Measurements from ENCODE around the gene RFX4.

GRCh38 chr12:106687672-106688071 is 104.9 kb downstream of the RFX4 start:
- TF ChIP-seq POLR2AphosphoS5 (IDR thresholded peaks at IDR 0.05; ENCODE audit: borderline replicate concordance, low read depth, low read length), result no peak
- no peak for TF ChIP-seq EZH2 (IDR thresholded peaks at IDR 0.05)
- no peak for TF ChIP-seq FOXP2 (optimal IDR thresholded peaks at IDR 0.05; ENCODE audit: control extremely low read depth, extremely low read length, insufficient read depth)

Measured in SK-N-MC (cell line).